GM21737 (cell line): Measurements from ENCODE around the gene ALB.

ENCODE experiments used
- ATAC-seq: cut with Tn5 transposase; IDR thresholded peaks from one replicate; pipeline ENCODE4 v1.9.1; 2021; ENCODE audit warnings: mild to moderate bottlenecking, moderate library complexity; ENCODE audit not compliant: unreplicated experiment

Gene ALB

GRCh38 chr4:73408181-73408867 is 4.2 kb downstream of the ALB start:
- ATAC-seq: no peak

GRCh38 chr4:73409012-73409862 is 5.2 kb downstream of the ALB start:
- no peak for ATAC-seq

- ATAC-seq: no peak
These were observed 6.0 kb downstream of the ALB start for GRCh38 chr4:73409978-73410548.

- ATAC-seq: no peak
These were observed 7.0 kb downstream of the ALB start for GRCh38 chr4:73410916-73411730.

GRCh38 chr4:73411731-73412414 is 7.8 kb downstream of the ALB start:
- ATAC-seq: no peak

GRCh38 chr4:73413294-73413755 is 9.2 kb downstream of the ALB start:
- no peak for ATAC-seq

- no peak for ATAC-seq
These were observed 10.8 kb downstream of the ALB start for GRCh38 chr4:73414936-73415271.

GRCh38 chr4:73415807-73416238 is 11.7 kb downstream of the ALB start:
- no peak for ATAC-seq

- no peak for ATAC-seq
These were observed 12.5 kb downstream of the ALB start for GRCh38 chr4:73416423-73417087.

- no peak for ATAC-seq
These were observed 13.3 kb downstream of the ALB start for GRCh38 chr4:73417342-73417741.

GRCh38 chr4:73417973-73418372 is 13.9 kb downstream of the ALB start:
- no peak for ATAC-seq

- no peak for ATAC-seq
These were observed 14.6 kb downstream of the ALB start for GRCh38 chr4:73418677-73419076.

- no peak for ATAC-seq
These were observed 15.3 kb downstream of the ALB start for GRCh38 chr4:73419106-73420038.

GRCh38 chr4:73420615-73421014 is 16.5 kb downstream of the ALB start:
- ATAC-seq: no peak

- ATAC-seq: no peak
These were observed 17.8 kb downstream of the ALB start for GRCh38 chr4:73421708-73422457.

- no peak for ATAC-seq
These were observed 18.3 kb downstream of the ALB start for GRCh38 chr4:73422458-73422752.

GRCh38 chr4:73423184-73423583 is 19.1 kb downstream of the ALB start:
- ATAC-seq: no peak

- no peak for ATAC-seq
These were observed 22.6 kb downstream of the ALB start for GRCh38 chr4:73426666-73427065.
